ENCODE data around the gene SPRR1B.
"Not testable (repeated sequence)": the region's sequence is repeated elsewhere in the genome, so short reads cannot be mapped to it uniquely, and the experiment has no call there.

Gene SPRR1B

DNA sequence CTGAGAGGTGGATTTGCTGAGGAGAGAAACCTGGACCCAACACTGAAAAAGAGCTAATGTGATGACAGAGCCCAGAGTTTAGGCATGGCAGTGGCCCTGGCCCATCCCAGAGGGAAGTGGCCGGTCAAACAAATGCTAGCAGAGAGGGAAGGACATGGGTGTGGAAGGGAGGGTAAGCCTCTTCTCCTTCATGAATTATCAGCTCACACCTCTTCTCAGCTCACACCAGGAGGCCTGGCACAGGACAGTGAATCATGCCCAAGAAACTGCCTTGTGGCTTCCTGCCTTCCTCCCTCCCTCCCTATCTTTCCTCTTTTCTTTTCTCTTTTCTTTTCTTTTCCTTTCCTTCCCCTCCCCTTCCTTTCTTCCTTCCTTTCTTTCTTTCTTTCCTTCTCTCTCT lies 30.7 kb upstream of the SPRR1B start:
- no peak for DNase-seq (ENCODE audit: low read depth)
- H3K27me3 ChIP-seq (replicated peaks; ENCODE audit: control insufficient read depth, insufficient read depth, low read length), result peaks cover 8% of the 10 kb centered on the region

DNA sequence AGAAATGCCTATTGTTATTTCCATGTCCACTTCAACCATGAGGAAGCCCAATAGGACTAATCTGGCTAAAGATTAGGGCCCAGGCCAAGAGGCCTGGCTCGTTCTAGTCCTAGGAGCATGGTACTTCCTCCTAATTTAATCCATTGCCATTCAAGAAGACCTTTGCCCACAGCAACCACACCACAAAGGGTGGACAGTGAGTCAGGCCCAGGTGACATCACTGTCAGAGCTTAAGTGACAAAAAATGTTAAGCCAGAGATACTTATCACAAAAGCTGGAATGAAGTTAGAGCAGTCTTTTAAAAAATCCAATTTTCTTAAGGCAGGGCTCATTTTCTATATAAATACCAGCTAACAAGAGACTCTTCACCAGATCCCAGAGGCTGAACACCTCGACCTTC lies 29.6 kb upstream of the SPRR1B start, which contains the start of gene SPRR3:
Gene SPRR3, plus strand, starts transcription at position 368 of the 400 bp plus-strand sequence. CDS start 1,272 bp downstream, outside the sequence.
- no peak for DNase-seq (ENCODE audit: low read depth)
- H3K4me1 ChIP-seq (ENCODE audit: control insufficient read depth, insufficient read depth, low read length), result no peaks in the 10 kb centered on the region
- no peak within 1 kb of the TSS for H3K9ac ChIP-seq (ENCODE audit: low read length)
- H3K36me3 ChIP-seq (ENCODE audit: control insufficient read depth, insufficient read depth, low read length, severe bottlenecking), result no peaks in the 10 kb centered on the region
- H3K4me3 ChIP-seq (ENCODE audit: low read length), result no peak within 1 kb of the TSS
- no peaks in the 10 kb centered on the region for H3K9me3 ChIP-seq (ENCODE audit: control insufficient read depth, low read length)
- H3K27me3 ChIP-seq (replicated peaks; ENCODE audit: control insufficient read depth, insufficient read depth, low read length), result peaks cover 8% of the 10 kb centered on the region

More for the DNA sequence above, 30.7 kb upstream of the SPRR1B start:
- no peak overlapping the region for H3K9ac ChIP-seq (ENCODE audit: low read length)
- no peak overlapping the region for H3K4me3 ChIP-seq (ENCODE audit: low read length)
- H3K9me3 ChIP-seq (ENCODE audit: control insufficient read depth, low read length), result no peaks in the 10 kb centered on the region
- no peaks in the 10 kb centered on the region for H3K36me3 ChIP-seq (ENCODE audit: control insufficient read depth, insufficient read depth, low read length, severe bottlenecking)
- H3K4me1 ChIP-seq (ENCODE audit: control insufficient read depth, insufficient read depth, low read length), result no peaks in the 10 kb centered on the region

DNA sequence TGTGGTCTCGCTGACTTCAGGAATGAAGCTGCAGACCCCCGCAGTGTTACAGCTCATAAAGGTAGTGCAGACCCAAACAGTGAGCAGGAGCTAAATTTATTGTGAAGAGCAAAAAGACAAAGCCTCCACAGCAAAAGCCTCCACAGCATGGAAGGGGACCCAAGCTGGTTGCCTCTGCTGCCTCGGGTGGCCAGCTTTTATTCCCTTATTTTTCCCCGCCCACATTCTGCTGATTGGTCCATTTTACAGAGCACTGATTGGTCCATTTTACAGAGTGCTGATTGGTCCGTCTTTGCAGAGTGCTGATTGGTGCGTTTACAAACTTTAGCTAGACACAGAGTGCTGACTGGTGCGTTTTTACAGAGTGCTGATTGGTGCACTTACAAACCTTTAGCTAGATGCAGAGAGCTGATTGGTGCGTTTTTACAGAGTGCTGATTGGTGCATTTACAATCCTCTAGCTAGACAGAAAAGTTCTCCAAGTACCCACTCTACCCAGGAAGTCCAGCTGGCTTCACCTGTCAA lies 19.7 kb upstream of the SPRR1B start:
- not testable (repeated sequence) for H3K4me1 ChIP-seq (ENCODE audit: control insufficient read depth, insufficient read depth, low read length); H3K27me3 ChIP-seq (replicated peaks; ENCODE audit: control insufficient read depth, insufficient read depth, low read length); H3K9me3 ChIP-seq (ENCODE audit: control insufficient read depth, low read length); H3K36me3 ChIP-seq (ENCODE audit: control insufficient read depth, insufficient read depth, low read length, severe bottlenecking); DNase-seq (ENCODE audit: low read depth); H3K4me3 ChIP-seq (ENCODE audit: low read length); H3K9ac ChIP-seq (ENCODE audit: low read length)

DNA sequence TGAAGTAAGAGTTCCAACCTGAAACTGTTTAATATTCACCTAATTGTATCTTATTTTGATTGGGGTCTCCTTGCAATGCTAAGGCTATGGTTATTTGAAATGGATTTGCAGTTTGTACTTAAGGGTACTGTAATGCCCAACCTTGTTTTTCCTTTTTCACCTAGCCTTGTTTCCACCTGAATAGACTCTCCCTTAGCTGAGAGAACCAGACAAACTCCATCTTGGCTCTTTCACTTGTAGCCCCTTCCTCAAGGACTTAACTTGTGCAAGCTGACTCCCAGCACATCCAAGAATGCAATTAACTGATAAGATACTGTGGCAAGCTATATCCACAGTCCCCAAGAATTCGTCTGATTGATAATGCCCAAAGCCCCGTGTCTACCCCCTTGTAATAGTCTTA lies 9.2 kb upstream of the SPRR1B start:
- DNase-seq (ENCODE audit: low read depth); H3K4me3 ChIP-seq (ENCODE audit: low read length); H3K9ac ChIP-seq (ENCODE audit: low read length); H3K36me3 ChIP-seq (ENCODE audit: control insufficient read depth, insufficient read depth, low read length, severe bottlenecking); H3K27me3 ChIP-seq (replicated peaks; ENCODE audit: control insufficient read depth, insufficient read depth, low read length); H3K9me3 ChIP-seq (ENCODE audit: control insufficient read depth, low read length); H3K4me1 ChIP-seq (ENCODE audit: control insufficient read depth, insufficient read depth, low read length): not testable (repeated sequence)

DNA sequence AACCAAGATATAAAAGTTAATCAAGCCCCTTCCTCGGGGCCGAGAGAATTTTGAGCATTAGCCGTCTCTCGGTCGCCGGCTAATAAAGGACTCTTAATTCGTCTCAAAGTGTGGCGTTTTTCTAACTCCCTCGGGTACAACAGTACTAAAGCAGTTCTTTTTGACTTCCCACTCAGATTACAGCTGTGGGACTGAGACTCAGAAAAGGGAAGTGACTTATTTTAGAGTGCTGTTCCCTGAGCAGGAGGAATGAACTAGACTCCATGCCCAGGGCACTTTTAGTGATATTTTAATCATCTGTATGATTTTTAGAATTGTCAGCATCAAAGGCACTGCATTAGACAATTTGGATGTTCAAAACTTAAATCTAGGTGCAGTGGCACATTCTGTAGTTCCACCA lies 8.7 kb upstream of the SPRR1B start:
- not testable (repeated sequence) for H3K4me1 ChIP-seq (ENCODE audit: control insufficient read depth, insufficient read depth, low read length); H3K36me3 ChIP-seq (ENCODE audit: control insufficient read depth, insufficient read depth, low read length, severe bottlenecking); H3K9me3 ChIP-seq (ENCODE audit: control insufficient read depth, low read length); H3K27me3 ChIP-seq (replicated peaks; ENCODE audit: control insufficient read depth, insufficient read depth, low read length); H3K4me3 ChIP-seq (ENCODE audit: low read length); DNase-seq (ENCODE audit: low read depth); H3K9ac ChIP-seq (ENCODE audit: low read length)

DNA sequence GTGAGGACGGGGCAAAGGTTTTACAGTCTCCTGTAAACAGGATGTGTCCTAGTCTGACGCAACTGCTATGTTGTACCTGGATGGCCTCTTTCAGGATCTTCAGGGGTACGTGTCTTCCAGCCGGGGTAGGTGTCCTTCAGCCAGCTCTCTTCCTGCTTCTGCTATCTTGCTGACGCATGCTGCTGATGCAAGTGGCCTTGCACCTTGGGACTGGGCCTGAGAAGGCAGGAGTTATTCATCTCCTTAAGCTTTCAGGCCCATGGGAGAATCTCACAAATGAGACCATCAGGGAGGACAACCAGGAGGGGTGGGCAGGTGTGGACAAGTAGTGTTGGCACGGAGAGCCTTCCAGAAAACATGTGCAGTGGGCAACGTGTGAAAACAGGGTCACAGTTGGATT lies 7.9 kb upstream of the SPRR1B start:
- Histone ChIP-seq H3K9me3 (ENCODE audit: control insufficient read depth, low read length) (no peaks in the 10 kb centered on the region), H3K9ac (ENCODE audit: low read length) (no peak overlapping the region), H3K4me1 (ENCODE audit: control insufficient read depth, insufficient read depth, low read length) (no peaks in the 10 kb centered on the region), H3K27me3 (replicated peaks; ENCODE audit: control insufficient read depth, insufficient read depth, low read length) (peaks cover 2% of the 10 kb centered on the region), H3K4me3 (ENCODE audit: low read length) (no peak overlapping the region), H3K36me3 (ENCODE audit: control insufficient read depth, insufficient read depth, low read length, severe bottlenecking) (no peaks in the 10 kb centered on the region)
- no peak for DNase-seq (ENCODE audit: low read depth)

DNA sequence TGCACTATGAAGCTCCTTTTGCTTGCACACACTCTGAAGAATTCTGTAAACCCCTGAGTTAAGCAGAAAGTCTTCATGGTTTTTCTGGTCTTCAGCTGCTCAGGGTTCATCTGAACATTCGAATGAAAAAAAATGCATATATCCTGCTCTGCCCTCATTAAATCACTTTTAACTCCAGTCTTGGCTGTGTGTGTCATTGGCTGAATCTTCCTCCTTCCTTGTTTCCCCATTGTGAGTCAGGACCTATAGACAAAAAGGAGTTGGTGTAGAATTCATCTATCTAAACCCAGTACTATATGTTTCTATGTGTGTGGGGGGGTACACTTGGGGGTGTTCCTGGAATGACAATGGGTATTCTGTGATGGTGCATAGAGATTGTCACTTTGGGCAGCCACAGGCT lies 6.6 kb upstream of the SPRR1B start:
- no peak for DNase-seq (ENCODE audit: low read depth)
- Histone ChIP-seq H3K9me3 (ENCODE audit: control insufficient read depth, low read length) (no peaks in the 10 kb centered on the region), H3K4me3 (ENCODE audit: low read length) (no peak overlapping the region), H3K36me3 (ENCODE audit: control insufficient read depth, insufficient read depth, low read length, severe bottlenecking) (no peaks in the 10 kb centered on the region), H3K9ac (ENCODE audit: low read length) (no peak overlapping the region), H3K27me3 (replicated peaks; ENCODE audit: control insufficient read depth, insufficient read depth, low read length) (peaks cover 3% of the 10 kb centered on the region), H3K4me1 (ENCODE audit: control insufficient read depth, insufficient read depth, low read length) (no peaks in the 10 kb centered on the region)

DNA sequence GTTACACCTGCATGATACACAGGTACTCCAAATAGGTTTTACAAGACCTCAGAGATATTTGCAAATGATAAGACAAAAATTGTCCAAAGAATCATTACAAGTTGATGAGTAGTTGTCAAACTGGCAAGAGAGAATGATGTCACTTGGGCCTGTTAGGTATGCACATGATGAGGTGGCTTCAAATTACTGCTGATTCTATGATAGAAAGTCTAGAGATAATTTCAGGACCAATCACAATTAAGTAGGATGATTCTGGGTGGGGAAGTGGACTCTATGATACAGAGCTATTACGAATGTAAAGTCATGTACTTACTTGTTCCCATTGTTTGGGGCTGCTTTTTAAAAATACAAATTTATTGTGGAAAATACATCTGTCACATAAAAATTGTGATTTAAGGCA lies 5.2 kb upstream of the SPRR1B start:
- peaks cover 3% of the 10 kb centered on the region for H3K27me3 ChIP-seq (replicated peaks; ENCODE audit: control insufficient read depth, insufficient read depth, low read length)
- no peak overlapping the region for H3K4me3 ChIP-seq (ENCODE audit: low read length)
- no peaks in the 10 kb centered on the region for H3K4me1 ChIP-seq (ENCODE audit: control insufficient read depth, insufficient read depth, low read length)
- H3K9ac ChIP-seq (ENCODE audit: low read length), result no peak overlapping the region
- H3K9me3 ChIP-seq (ENCODE audit: control insufficient read depth, low read length), result no peaks in the 10 kb centered on the region
- H3K36me3 ChIP-seq (ENCODE audit: control insufficient read depth, insufficient read depth, low read length, severe bottlenecking), result no peaks in the 10 kb centered on the region
- no peak for DNase-seq (ENCODE audit: low read depth)

DNA sequence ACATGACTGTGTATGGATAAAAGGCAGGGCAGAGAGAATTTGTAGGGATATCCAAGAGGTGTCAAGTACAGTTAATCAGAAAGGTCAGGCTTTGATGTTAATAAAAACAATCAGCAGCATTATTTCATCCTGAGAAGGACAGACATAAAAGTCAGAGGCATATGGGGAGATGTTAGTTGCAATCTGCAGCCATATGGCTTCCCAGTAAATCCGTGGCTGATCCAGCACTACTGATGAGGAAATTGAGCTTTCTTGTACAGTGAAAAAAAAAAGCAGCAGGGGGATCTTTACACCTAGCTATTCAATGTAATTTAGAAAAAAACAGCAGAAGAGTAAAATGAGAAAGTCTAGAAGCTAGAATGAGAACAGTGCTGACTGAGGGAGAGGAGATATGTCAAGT lies 2.2 kb upstream of the SPRR1B start:
- Histone ChIP-seq H3K4me3 (ENCODE audit: low read length) (no peak overlapping the region), H3K36me3 (ENCODE audit: control insufficient read depth, insufficient read depth, low read length, severe bottlenecking) (no peaks in the 10 kb centered on the region), H3K4me1 (ENCODE audit: control insufficient read depth, insufficient read depth, low read length) (no peaks in the 10 kb centered on the region), H3K27me3 (replicated peaks; ENCODE audit: control insufficient read depth, insufficient read depth, low read length) (peaks cover 3% of the 10 kb centered on the region), H3K9ac (ENCODE audit: low read length) (no peak overlapping the region), H3K9me3 (ENCODE audit: control insufficient read depth, low read length) (no peaks in the 10 kb centered on the region)
- no peak for DNase-seq (ENCODE audit: low read depth)

DNA sequence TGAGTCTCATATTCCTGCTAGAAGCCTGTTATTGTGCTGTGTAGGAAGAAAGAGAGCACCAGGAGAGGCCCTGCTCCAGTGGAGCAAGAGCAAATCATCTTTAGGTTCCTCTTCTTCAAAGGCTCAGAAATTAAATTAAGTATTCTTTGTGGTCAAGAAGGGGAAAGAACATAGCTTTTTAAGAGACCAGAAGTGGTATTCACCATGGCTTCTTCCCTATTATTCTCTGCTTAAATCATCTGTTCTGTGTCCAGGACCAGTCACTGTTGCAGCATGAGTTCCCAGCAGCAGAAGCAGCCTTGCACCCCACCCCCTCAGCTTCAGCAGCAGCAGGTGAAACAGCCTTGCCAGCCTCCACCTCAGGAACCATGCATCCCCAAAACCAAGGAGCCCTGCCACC lies 1.1 kb downstream of the SPRR1B start:
- Histone ChIP-seq H3K9ac (ENCODE audit: low read length) (no peak overlapping the region), H3K4me3 (ENCODE audit: low read length) (no peak overlapping the region), H3K9me3 (ENCODE audit: control insufficient read depth, low read length) (no peaks in the 10 kb centered on the region), H3K27me3 (replicated peaks; ENCODE audit: control insufficient read depth, insufficient read depth, low read length) (peaks cover 4% of the 10 kb centered on the region), H3K36me3 (ENCODE audit: control insufficient read depth, insufficient read depth, low read length, severe bottlenecking) (no peaks in the 10 kb centered on the region), H3K4me1 (ENCODE audit: control insufficient read depth, insufficient read depth, low read length) (no peaks in the 10 kb centered on the region)
- DNase-seq (ENCODE audit: low read depth), result no peak

DNA sequence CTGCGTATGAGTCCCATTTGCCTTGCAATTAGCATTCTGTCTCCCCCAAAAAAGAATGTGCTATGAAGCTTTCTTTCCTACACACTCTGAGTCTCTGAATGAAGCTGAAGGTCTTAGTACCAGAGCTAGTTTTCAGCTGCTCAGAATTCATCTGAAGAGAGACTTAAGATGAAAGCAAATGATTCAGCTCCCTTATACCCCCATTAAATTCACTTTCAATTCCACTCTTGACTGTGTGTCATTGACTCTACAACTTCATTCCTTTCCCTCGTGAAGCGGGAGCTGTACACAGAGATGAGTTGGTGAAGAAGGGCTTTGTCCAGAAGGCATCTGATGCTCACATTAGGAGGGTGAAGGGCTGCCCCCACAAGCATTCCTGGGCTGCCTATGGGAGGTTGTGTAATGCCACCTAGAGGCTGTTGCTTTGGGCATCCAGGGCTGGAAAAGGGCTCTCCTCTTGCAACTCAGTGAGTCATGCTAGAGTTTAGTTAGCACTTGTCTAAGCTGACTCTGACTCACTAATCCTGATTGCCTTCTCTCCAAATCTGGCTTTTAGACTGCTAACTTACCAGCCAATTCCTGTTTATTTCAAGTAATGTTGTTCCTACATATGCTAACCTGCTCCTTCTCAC lies 1.8 kb downstream of the SPRR1B start:
- Histone ChIP-seq H3K36me3 (ENCODE audit: control insufficient read depth, insufficient read depth, low read length, severe bottlenecking) (no peaks in the 10 kb centered on the region), H3K27me3 (replicated peaks; ENCODE audit: control insufficient read depth, insufficient read depth, low read length) (peaks cover 7% of the 10 kb centered on the region), H3K9ac (ENCODE audit: low read length) (no peak overlapping the region), H3K4me1 (ENCODE audit: control insufficient read depth, insufficient read depth, low read length) (no peaks in the 10 kb centered on the region), H3K4me3 (ENCODE audit: low read length) (no peak overlapping the region), H3K9me3 (ENCODE audit: control insufficient read depth, low read length) (no peaks in the 10 kb centered on the region)
- peak; percentile 8 for DNase-seq (ENCODE audit: low read depth)

DNA sequence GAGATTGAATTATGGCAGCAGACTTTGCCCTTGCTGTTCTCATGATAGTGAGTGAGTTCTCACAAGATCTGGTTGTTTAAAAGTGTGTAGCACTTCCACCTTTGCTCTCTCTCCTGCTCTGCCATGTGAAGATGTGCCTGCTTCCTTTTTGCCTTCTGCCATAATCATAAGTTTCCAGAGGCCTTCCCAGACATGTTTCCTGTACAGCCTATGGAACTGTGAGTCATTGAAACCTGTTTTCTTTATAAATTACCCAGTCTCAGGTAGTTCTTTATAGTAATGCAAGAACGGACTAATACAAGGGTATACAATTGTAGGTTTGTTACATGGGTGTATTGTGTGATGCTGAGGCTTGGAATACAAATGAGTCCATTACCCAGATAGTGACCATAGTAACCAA lies 4.2 kb downstream of the SPRR1B start:
- H3K4me1 ChIP-seq (ENCODE audit: control insufficient read depth, insufficient read depth, low read length), result no peaks in the 10 kb centered on the region
- no peak overlapping the region for H3K4me3 ChIP-seq (ENCODE audit: low read length)
- H3K9ac ChIP-seq (ENCODE audit: low read length), result no peak overlapping the region
- no peak for DNase-seq (ENCODE audit: low read depth)
- no peaks in the 10 kb centered on the region for H3K36me3 ChIP-seq (ENCODE audit: control insufficient read depth, insufficient read depth, low read length, severe bottlenecking)
- H3K27me3 ChIP-seq (replicated peaks; ENCODE audit: control insufficient read depth, insufficient read depth, low read length), result peaks cover 4% of the 10 kb centered on the region
- no peaks in the 10 kb centered on the region for H3K9me3 ChIP-seq (ENCODE audit: control insufficient read depth, low read length)

All from adipocyte (in vitro differentiated cells).